ENCODE data around the gene NR2F1-AS1. TPM values are rescaled to one million over a fixed set of nuclear protein-coding genes. Genes with fewer than 3 reads are reported as not detected.

The NR2F1-AS1 gene
- total and polyA plus RNA-seq, 9 of the 15 experiments (the other 6 are each of a cell fraction or from before 2014, with no cell fraction given), result not detected

GRCh38 chr5:93436083-93436482, 144.9 kb downstream of the NR2F1-AS1 start:
- FAIRE-seq (no peak), DNase-seq (ENCODE audit: extremely low read depth in 1 of 4, low spot score in 3 of 4) (no peak), ATAC-seq (no peak)
- POLR2A ChIA-PET, result no interaction called here
- BruUV-seq (replicated peaks), result no TSS peak
- H3K27me3 ChIP-seq (ENCODE audit: control insufficient read depth in 2 of 2, insufficient read depth in 2 of 2, low read length in 2 of 2), result no peaks in the 10 kb centered on the region
- intact Hi-C loops (cut with micrococcal nuclease) (no loop called here), in situ Hi-C loops (cut with MboI) (no loop called here)
- H3K9me3 ChIP-seq (replicated peaks; ENCODE audit: control insufficient read depth, insufficient read depth, low read depth, low read length), result no peaks in the 10 kb centered on the region
- CTCF ChIA-PET (ENCODE audit: low intra/inter-chr PET ratio), result no interaction called here
- H3K27ac ChIP-seq (ENCODE audit: extremely low read depth, low read depth, low read length), result no peak overlapping the region
- H3K4me3 ChIP-seq, result no peak overlapping the region
- TF ChIP-seq POLR2AphosphoS5 (IDR thresholded peaks at IDR 0.05; ENCODE audit: control insufficient read depth, insufficient read depth, low read depth, low read length) (no peak), STAT5A (IDR thresholded peaks at IDR 0.05; ENCODE audit: borderline replicate concordance, low read length) (no peak), ATF7 (IDR thresholded peaks at IDR 0.05) (no peak), ZKSCAN1 (IDR thresholded peaks at IDR 0.05; ENCODE audit: low read depth, low read length) (no peak), MBD2 (IDR thresholded peaks at IDR 0.05; ENCODE audit: borderline replicate concordance, low read depth) (no peak), MAFF (IDR thresholded peaks at IDR 0.05; ENCODE audit: low read length) (no peak), ZNF124 (CRISPR knock-in tag; IDR thresholded peaks at IDR 0.05) (no peak), BRF2 (IDR thresholded peaks at IDR 0.05; ENCODE audit: borderline replicate concordance, insufficient read depth, insufficient read length) (no peak)
- no peaks in the 10 kb centered on the region for H3K9me1 ChIP-seq (ENCODE audit: control insufficient read depth, insufficient read depth, low read length)
- H3K4me1 ChIP-seq (replicated peaks in 1 of 2; ENCODE audit: control insufficient read depth in 2 of 2, insufficient read depth in 2 of 2, low read length in 2 of 2), result no peaks in the 10 kb centered on the region
- H3K36me3 ChIP-seq (ENCODE audit: control insufficient read depth, insufficient read depth, low read length), result no peaks in the 10 kb centered on the region
- H3K79me2 ChIP-seq (ENCODE audit: control insufficient read depth, insufficient read depth, low read length), result no peaks in the 10 kb centered on the region
- H2AFZ ChIP-seq (ENCODE audit: low read depth, low read length), result no peak overlapping the region
- H4K20me1 ChIP-seq (replicated peaks; ENCODE audit: control insufficient read depth, insufficient read depth, low read length), result no peaks in the 10 kb centered on the region
- no peak overlapping the region for H3K9ac ChIP-seq (ENCODE audit: insufficient read depth in 1 of 2, low read depth in 2 of 2, low read length in 2 of 2)
- H3K4me2 ChIP-seq (ENCODE audit: insufficient read depth, low read length), result no peak overlapping the region

All from K562 (cell line).